ENCODE measurements around the gene RETREG3.
A peak's percentile ranks its signal among the peaks of the same experiment; 100 is the strongest.
"Not testable (repeated sequence)": the region's sequence is repeated elsewhere in the genome, so short reads cannot be mapped to it uniquely, and the experiment has no call there.

Gene RETREG3

GRCh38 chr17:42568341-42569111 lies 40.6 kb downstream of the RETREG3 start:
- no peak for DNase-seq

- DNase-seq = peak; percentile 94
Observed at GRCh38 chr17:42566883-42567573, 42.1 kb downstream of the RETREG3 start, which contains the start of gene MLX. Gene MLX (plus strand): TSS chr17:42567100. CDS start chr17:42567125, 25 bp downstream.

- no peak for DNase-seq
Observed at GRCh38 chr17:42566215-42566882, 42.8 kb downstream of the RETREG3 start.

- DNase-seq = no peak
Observed at GRCh38 chr17:42565523-42566214, 43.5 kb downstream of the RETREG3 start.

GRCh38 chr17:42564815-42565522 lies 44.2 kb downstream of the RETREG3 start:
- no peak for DNase-seq

- no peak for DNase-seq
Observed at GRCh38 chr17:42563950-42564349, 45.2 kb downstream of the RETREG3 start.

- no peak for DNase-seq
Observed at GRCh38 chr17:42563543-42563942, 45.6 kb downstream of the RETREG3 start.

GRCh38 chr17:42563143-42563509 lies 46.0 kb downstream of the RETREG3 start:
- no peak for DNase-seq

GRCh38 chr17:42562388-42563142 lies 46.6 kb downstream of the RETREG3 start:
- DNase-seq = peak; percentile 29

- DNase-seq = peak; percentile 96
Observed at GRCh38 chr17:42561897-42562387, 47.2 kb downstream of the RETREG3 start, which contains the start of gene COASY. Gene COASY (plus strand): TSS chr17:42562148. CDS start chr17:42562623, 475 bp downstream.

- DNase-seq = no peak
Observed at GRCh38 chr17:42560246-42560645, 48.9 kb downstream of the RETREG3 start.

- no peak for DNase-seq
Observed at GRCh38 chr17:42559075-42559474, 50.1 kb downstream of the RETREG3 start.

- DNase-seq = not testable (repeated sequence)
Observed at GRCh38 chr17:42555961-42556617, 53.1 kb downstream of the RETREG3 start.

GRCh38 chr17:42555122-42555622 lies 54.0 kb downstream of the RETREG3 start:
- DNase-seq = no peak

- DNase-seq = peak; percentile 80
Observed at GRCh38 chr17:42554250-42555121, 54.7 kb downstream of the RETREG3 start.

- DNase-seq = peak; percentile 31
Observed at GRCh38 chr17:42553866-42554249, 55.3 kb downstream of the RETREG3 start.

- no peak for DNase-seq
Observed at GRCh38 chr17:42553161-42553818, 55.9 kb downstream of the RETREG3 start.

GRCh38 chr17:42552736-42553135 lies 56.4 kb downstream of the RETREG3 start, which contains the start of gene HSD17B1:
Gene HSD17B1 (plus strand): TSS chr17:42552923. CDS start chr17:42552934, 11 bp downstream.
- DNase-seq = not testable (repeated sequence)

Measured in activated CD4-positive, alpha-beta T cell treated with anti-CD3 and anti-CD28 coated beads for 48 hours (primary cell).